ES-I3 (cell line): ENCODE measurements around the gene HECTD2.

ENCODE experiments used
- H3K36me3 ChIP-seq: 2 replicates; pipeline ENCODE4 v1.6.1; 2013; ENCODE audit warnings: mild to moderate bottlenecking, low read length, control low read depth, moderate library complexity; ENCODE audit not compliant: insufficient read depth
- H3K4me1 ChIP-seq: 2 replicates; pipeline ENCODE4 v1.6.1; 2013; ENCODE audit warnings: mild to moderate bottlenecking, control low read depth, low read length; ENCODE audit not compliant: insufficient read depth
- H3K9ac ChIP-seq: 2 replicates; pipeline ENCODE4 v1.6.1; 2013; ENCODE audit warnings: low read depth, mild to moderate bottlenecking, low read length, moderate library complexity
- H3K9me3 ChIP-seq: 2 replicates; pipeline ENCODE4 v1.6.1; 2013; ENCODE audit warnings: mild to moderate bottlenecking, low read length, moderate library complexity; ENCODE audit not compliant: control insufficient read depth, insufficient read depth

The HECTD2 gene

GRCh38 chr10:91472911-91473310 lies 62.8 kb downstream of the HECTD2 start:
- H3K9me3 ChIP-seq, result peaks cover 5% of the 10 kb centered on the region; the same call in 1 of the 2 replicates
- H3K4me1 ChIP-seq, result no peaks in the 10 kb centered on the region
- no peak overlapping the region for H3K9ac ChIP-seq
- H3K36me3 ChIP-seq, result no peaks in the 10 kb centered on the region

GRCh38 chr10:91474009-91474408 lies 63.9 kb downstream of the HECTD2 start:
- Histone ChIP-seq H3K4me1 (no peaks in the 10 kb centered on the region), H3K36me3 (no peaks in the 10 kb centered on the region), H3K9ac (no peak overlapping the region), H3K9me3 (peaks cover 5% of the 10 kb centered on the region; the same call in 1 of the 2 replicates)

GRCh38 chr10:91477236-91477635 lies 67.1 kb downstream of the HECTD2 start:
- no peaks in the 10 kb centered on the region for H3K36me3 ChIP-seq
- no peaks in the 10 kb centered on the region for H3K9me3 ChIP-seq
- no peak overlapping the region for H3K9ac ChIP-seq
- H3K4me1 ChIP-seq, result no peaks in the 10 kb centered on the region

- no peaks in the 10 kb centered on the region for H3K9me3 ChIP-seq
- no peaks in the 10 kb centered on the region for H3K36me3 ChIP-seq
- no peak overlapping the region for H3K9ac ChIP-seq
- no peaks in the 10 kb centered on the region for H3K4me1 ChIP-seq
Observed at GRCh38 chr10:91479583-91479982, 69.4 kb downstream of the HECTD2 start.

- H3K4me1 ChIP-seq, result no peaks in the 10 kb centered on the region
- no peak overlapping the region for H3K9ac ChIP-seq
- H3K9me3 ChIP-seq, result no peaks in the 10 kb centered on the region
- H3K36me3 ChIP-seq, result no peaks in the 10 kb centered on the region
Observed at GRCh38 chr10:91487911-91488582, 77.9 kb downstream of the HECTD2 start.

- Histone ChIP-seq H3K9ac (no peak overlapping the region), H3K4me1 (no peaks in the 10 kb centered on the region), H3K9me3 (no peaks in the 10 kb centered on the region), H3K36me3 (no peaks in the 10 kb centered on the region)
Observed at GRCh38 chr10:91493313-91493712, 83.2 kb downstream of the HECTD2 start.

GRCh38 chr10:91495402-91495801 lies 85.3 kb downstream of the HECTD2 start:
- Histone ChIP-seq H3K4me1 (no peaks in the 10 kb centered on the region), H3K9me3 (no peaks in the 10 kb centered on the region), H3K36me3 (no peaks in the 10 kb centered on the region), H3K9ac (no peak overlapping the region)

GRCh38 chr10:91496016-91496415 lies 85.9 kb downstream of the HECTD2 start:
- no peaks in the 10 kb centered on the region for H3K9me3 ChIP-seq
- H3K36me3 ChIP-seq, result no peaks in the 10 kb centered on the region
- H3K4me1 ChIP-seq, result no peaks in the 10 kb centered on the region
- H3K9ac ChIP-seq, result no peak overlapping the region

GRCh38 chr10:91511549-91512330 lies 101.6 kb downstream of the HECTD2 start:
- no peaks in the 10 kb centered on the region for H3K36me3 ChIP-seq
- no peaks in the 10 kb centered on the region for H3K9me3 ChIP-seq
- no peak overlapping the region for H3K9ac ChIP-seq
- H3K4me1 ChIP-seq, result no peaks in the 10 kb centered on the region

GRCh38 chr10:91512458-91512857 lies 102.3 kb downstream of the HECTD2 start:
- H3K9ac ChIP-seq, result no peak overlapping the region
- no peaks in the 10 kb centered on the region for H3K4me1 ChIP-seq
- no peaks in the 10 kb centered on the region for H3K36me3 ChIP-seq
- H3K9me3 ChIP-seq, result peaks cover under 1% of the 10 kb centered on the region; the same call in 1 of the 2 replicates

- no peaks in the 10 kb centered on the region for H3K4me1 ChIP-seq
- H3K9ac ChIP-seq, result no peak overlapping the region
- H3K36me3 ChIP-seq, result no peaks in the 10 kb centered on the region
- peaks cover 2% of the 10 kb centered on the region; the same call in 1 of the 2 replicates for H3K9me3 ChIP-seq
Observed at GRCh38 chr10:91513598-91514424, 103.7 kb downstream of the HECTD2 start.

- Histone ChIP-seq H3K36me3 (no peaks in the 10 kb centered on the region), H3K9me3 (peaks cover 2% of the 10 kb centered on the region; the same call in 1 of the 2 replicates), H3K4me1 (no peaks in the 10 kb centered on the region)
Observed at GRCh38 chr10:91514787-91515186, 104.6 kb downstream of the HECTD2 start.

GRCh38 chr10:91517394-91517793 lies 107.2 kb downstream of the HECTD2 start:
- H3K36me3 ChIP-seq, result no peaks in the 10 kb centered on the region
- H3K9ac ChIP-seq, result no peak overlapping the region
- peaks cover 2% of the 10 kb centered on the region; the same call in 1 of the 2 replicates for H3K9me3 ChIP-seq
- no peaks in the 10 kb centered on the region for H3K4me1 ChIP-seq

More at GRCh38 chr10:91514787-91515186, 104.6 kb downstream of the HECTD2 start:
- H3K9ac ChIP-seq, result no peak overlapping the region

- H3K9ac ChIP-seq, result no peak overlapping the region
- H3K36me3 ChIP-seq, result no peaks in the 10 kb centered on the region
- peaks cover 2% of the 10 kb centered on the region; the same call in 1 of the 2 replicates for H3K9me3 ChIP-seq
- no peaks in the 10 kb centered on the region for H3K4me1 ChIP-seq
Observed at GRCh38 chr10:91519899-91520514, 109.9 kb downstream of the HECTD2 start.
